ENCODE data around the gene GAS2L3. TPM values are rescaled to one million over a fixed set of nuclear protein-coding genes. Genes with fewer than 3 reads are reported as not detected.
A peak's percentile ranks its signal among the peaks of the same experiment; 100 is the strongest.

Gene GAS2L3
- polyA plus RNA-seq, 2 of the 4 experiments (the other 2 are of a cell fraction) = 7.1 to 17.2 TPM

DNA sequence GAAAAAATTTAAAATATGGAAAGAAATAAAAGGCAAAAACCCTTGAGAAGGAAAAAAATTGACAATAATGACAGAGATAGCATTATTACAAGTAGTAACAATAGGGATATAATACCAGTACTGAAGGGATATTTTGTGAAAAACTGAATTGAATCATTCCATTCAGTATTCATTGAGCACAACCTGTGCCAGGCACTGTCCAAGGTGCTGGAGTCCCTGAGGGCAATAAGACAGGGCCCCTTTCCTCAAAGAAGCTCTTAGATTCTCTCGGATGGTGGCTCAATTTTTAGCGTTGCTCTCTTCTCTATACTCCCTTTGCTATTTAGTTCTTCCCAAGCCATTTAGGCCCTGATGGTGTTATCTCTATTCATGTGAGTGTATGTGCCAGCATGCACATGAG is 34.3 kb upstream of the GAS2L3 start:
- 53% methylated on average over 2 of the region's 2 CpGs for WGBS (ENCODE audit: missing lambda C conversion rate)
- Histone ChIP-seq H3K4me2 (no peak overlapping the region), H3K27ac (no peak overlapping the region), H3K9me3 (no peaks in the 10 kb centered on the region), H3K4me1 (peaks cover under 1% of the 10 kb centered on the region; the same call in 1 of the 3 replicates), H3K4me3 (no peak overlapping the region)
- TF ChIP-seq, protein P1, sequence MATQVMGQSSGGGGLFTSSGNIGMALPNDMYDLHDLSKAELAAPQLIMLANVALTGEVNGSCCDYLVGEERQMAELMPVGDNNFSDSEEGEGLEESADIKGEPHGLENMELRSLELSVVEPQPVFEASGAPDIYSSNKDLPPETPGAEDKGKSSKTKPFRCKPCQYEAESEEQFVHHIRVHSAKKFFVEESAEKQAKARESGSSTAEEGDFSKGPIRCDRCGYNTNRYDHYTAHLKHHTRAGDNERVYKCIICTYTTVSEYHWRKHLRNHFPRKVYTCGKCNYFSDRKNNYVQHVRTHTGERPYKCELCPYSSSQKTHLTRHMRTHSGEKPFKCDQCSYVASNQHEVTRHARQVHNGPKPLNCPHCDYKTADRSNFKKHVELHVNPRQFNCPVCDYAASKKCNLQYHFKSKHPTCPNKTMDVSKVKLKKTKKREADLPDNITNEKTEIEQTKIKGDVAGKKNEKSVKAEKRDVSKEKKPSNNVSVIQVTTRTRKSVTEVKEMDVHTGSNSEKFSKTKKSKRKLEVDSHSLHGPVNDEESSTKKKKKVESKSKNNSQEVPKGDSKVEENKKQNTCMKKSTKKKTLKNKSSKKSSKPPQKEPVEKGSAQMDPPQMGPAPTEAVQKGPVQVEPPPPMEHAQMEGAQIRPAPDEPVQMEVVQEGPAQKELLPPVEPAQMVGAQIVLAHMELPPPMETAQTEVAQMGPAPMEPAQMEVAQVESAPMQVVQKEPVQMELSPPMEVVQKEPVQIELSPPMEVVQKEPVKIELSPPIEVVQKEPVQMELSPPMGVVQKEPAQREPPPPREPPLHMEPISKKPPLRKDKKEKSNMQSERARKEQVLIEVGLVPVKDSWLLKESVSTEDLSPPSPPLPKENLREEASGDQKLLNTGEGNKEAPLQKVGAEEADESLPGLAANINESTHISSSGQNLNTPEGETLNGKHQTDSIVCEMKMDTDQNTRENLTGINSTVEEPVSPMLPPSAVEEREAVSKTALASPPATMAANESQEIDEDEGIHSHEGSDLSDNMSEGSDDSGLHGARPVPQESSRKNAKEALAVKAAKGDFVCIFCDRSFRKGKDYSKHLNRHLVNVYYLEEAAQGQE (IDR thresholded peaks at IDR 0.05) = peak; percentile 95
- no peak for TF ChIP-seq FOSL2 (IDR thresholded peaks at IDR 0.05)
- TF ChIP-seq FOSL2 (CRISPR knock-in tag; IDR thresholded peaks at IDR 0.05) = no peak
- TF ChIP-seq EHMT2 (IDR thresholded peaks at IDR 0.05; ENCODE audit: low read depth) = peak; percentile 71
- TF ChIP-seq, protein P2, sequence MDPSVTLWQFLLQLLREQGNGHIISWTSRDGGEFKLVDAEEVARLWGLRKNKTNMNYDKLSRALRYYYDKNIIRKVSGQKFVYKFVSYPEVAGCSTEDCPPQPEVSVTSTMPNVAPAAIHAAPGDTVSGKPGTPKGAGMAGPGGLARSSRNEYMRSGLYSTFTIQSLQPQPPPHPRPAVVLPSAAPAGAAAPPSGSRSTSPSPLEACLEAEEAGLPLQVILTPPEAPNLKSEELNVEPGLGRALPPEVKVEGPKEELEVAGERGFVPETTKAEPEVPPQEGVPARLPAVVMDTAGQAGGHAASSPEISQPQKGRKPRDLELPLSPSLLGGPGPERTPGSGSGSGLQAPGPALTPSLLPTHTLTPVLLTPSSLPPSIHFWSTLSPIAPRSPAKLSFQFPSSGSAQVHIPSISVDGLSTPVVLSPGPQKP (IDR thresholded peaks at IDR 0.05; ENCODE audit: low read depth, low read length) = no peak
- TF ChIP-seq, protein P3, sequence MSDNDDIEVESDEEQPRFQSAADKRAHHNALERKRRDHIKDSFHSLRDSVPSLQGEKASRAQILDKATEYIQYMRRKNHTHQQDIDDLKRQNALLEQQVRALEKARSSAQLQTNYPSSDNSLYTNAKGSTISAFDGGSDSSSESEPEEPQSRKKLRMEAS (IDR thresholded peaks at IDR 0.05) = no peak
- peak in 1 of 2 experiments; percentile 27 for DNase-seq (ENCODE audit: low read depth in 1 of 2, low spot score in 1 of 2)
- FAIRE-seq = no peak
- ChIA-PET CTCF (interaction anchor here (1.2 kb wide), 1 partner anchor 15 kb away, joined by 3 read pairs; no protein-coding TSS in a partner anchor), POLR2A (no interaction called here)
- peak; percentile 54 to 64; a peak in 3 of 6 replicates for ATAC-seq

DNA sequence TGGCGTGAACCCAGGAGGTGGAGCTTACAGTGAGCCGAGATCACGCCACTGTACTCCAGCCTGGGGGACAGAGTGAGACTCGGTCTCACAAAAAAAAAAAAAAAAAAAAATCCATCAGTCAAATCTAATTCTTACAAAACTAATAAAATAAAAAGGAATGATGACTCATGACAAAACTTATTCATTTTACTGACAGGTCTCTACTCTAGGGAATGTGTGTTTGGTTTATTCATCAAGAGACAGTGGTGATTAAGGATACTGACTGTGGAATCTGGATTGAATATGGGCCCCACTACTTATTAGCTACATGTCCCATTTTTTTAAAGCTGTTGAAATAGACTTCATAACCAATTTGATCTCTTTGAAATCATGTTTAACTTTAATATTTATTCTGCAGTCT is 29.3 kb upstream of the GAS2L3 start:
- ChIA-PET CTCF (interaction anchor here (0.9 to 3.4 kb wide), 5 partner anchors 9 to 192 kb away, joined by 3 to 16 read pairs (median 3); no protein-coding TSS in a partner anchor), POLR2A (no interaction called here)
- no peak overlapping the region for H3K4me3 ChIP-seq
- peak in 1 of 2 experiments; percentile 56; a peak in 2 of 6 replicates for ATAC-seq
- H3K4me2 ChIP-seq = peak overlapping the region; percentile 42
- peaks cover 16% of the 10 kb centered on the region for H3K4me1 ChIP-seq
- no peak for FAIRE-seq
- no peaks in the 10 kb centered on the region for H3K9me3 ChIP-seq
- no peak overlapping the region for H3K27ac ChIP-seq
- TF ChIP-seq ZSCAN20 (CRISPR knock-in tag; IDR thresholded peaks at IDR 0.05) (no peak), EHF (CRISPR knock-in tag; IDR thresholded peaks at IDR 0.05) (no peak), TFCP2L1 (CRISPR knock-in tag; IDR thresholded peaks at IDR 0.05) (no peak), MAFK (IDR thresholded peaks at IDR 0.05; ENCODE audit: partially characterized antibody) (peak; percentile 40), BHLHE40 (IDR thresholded peaks at IDR 0.05; ENCODE audit: low read depth, low read length) (no peak), JUNB (IDR thresholded peaks at IDR 0.05) (peak; percentile 31; the same call in 1 of the 2 replicates)
- TF ChIP-seq, protein P1 (IDR thresholded peaks at IDR 0.05) = no peak
- 59% methylated on average over 4 of the region's 4 CpGs for WGBS (ENCODE audit: missing lambda C conversion rate)
- peak in 1 of 2 experiments; percentile 5 for DNase-seq (ENCODE audit: low read depth in 1 of 2, low spot score in 1 of 2)

DNA sequence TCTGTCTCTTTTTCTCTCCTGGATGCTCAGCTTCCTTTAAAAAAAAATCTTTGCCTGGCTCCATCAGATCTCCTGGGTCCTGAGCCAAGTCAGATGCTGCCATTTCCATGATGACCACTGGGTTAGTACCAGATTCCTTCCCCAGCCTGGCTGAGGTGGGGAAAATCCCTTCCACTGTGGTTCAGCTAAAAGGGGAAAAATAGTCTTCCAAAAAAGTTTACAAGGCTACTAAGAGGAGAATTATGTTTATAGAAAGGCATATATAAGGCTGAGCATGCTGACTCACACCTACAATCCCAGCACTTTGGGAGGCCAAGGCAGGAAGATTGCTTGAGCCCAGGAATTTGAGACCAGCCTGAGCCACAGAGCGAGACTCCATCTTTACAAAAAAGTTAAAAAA is 28.4 kb upstream of the GAS2L3 start:
- H3K9me3 ChIP-seq = no peaks in the 10 kb centered on the region
- ChIA-PET CTCF (interaction anchor here (0.7 to 1.6 kb wide), 5 partner anchors 10 to 199 kb away, joined by 3 to 7 read pairs (median 4); no protein-coding TSS in a partner anchor), POLR2A (no interaction called here)
- DNase-seq (ENCODE audit: low read depth in 1 of 2, low spot score in 1 of 2) (peak in 1 of 2 experiments; percentile 16), ATAC-seq (peak in 1 of 2 experiments; percentile 83; a peak in 3 of 6 replicates), FAIRE-seq (no peak)
- no peak for TF ChIP-seq POLR2A (IDR thresholded peaks at IDR 0.05; ENCODE audit: low read length)
- no peak for TF ChIP-seq ZFP36 (IDR thresholded peaks at IDR 0.05; ENCODE audit: borderline replicate concordance, partially characterized antibody)
- no peak for TF ChIP-seq RAD21 (conservative IDR thresholded peaks at IDR 0.05 in 1 of 2, IDR thresholded peaks at IDR 0.05 in 1 of 2)
- no peak for TF ChIP-seq FOSB (CRISPR knock-in tag; IDR thresholded peaks at IDR 0.05)
- no peak overlapping the region for H3K4me3 ChIP-seq
- peaks cover 16% of the 10 kb centered on the region for H3K4me1 ChIP-seq
- H3K4me2 ChIP-seq = peak overlapping the region; percentile 42
- WGBS (ENCODE audit: missing lambda C conversion rate) = 81% methylated on average over 1 of the region's 1 CpG
- H3K27ac ChIP-seq = no peak overlapping the region
